GM23338 (cell line): Measurements from ENCODE around the gene STRIP1.

Source experiments
- EZH2 ChIP-seq: fragments of 200-600 bp; sonication (generic); IDR thresholded peaks from one replicate; pipeline ENCODE4 v1.8.0; 2017; ENCODE audit warnings: antibody characterized with exemption, mild to moderate bottlenecking, low read depth; ENCODE audit not compliant: unreplicated experiment
- EZH2phosphoT487 ChIP-seq: fragments of 200-600 bp; sonication (generic); IDR thresholded peaks from one replicate; pipeline ENCODE4 v1.8.1; 2018; ENCODE audit warnings: antibody characterized with exemption; ENCODE audit not compliant: unreplicated experiment
- POLR2AphosphoS5 ChIP-seq: IDR thresholded peaks from 2 replicates; pipeline ENCODE4 v1.6.1; 2016; ENCODE audit warnings: antibody characterized with exemption, low read depth
- TF ChIP-seq, protein P1 (sequence below), 2 experiments: fragments of 200-600 bp in 1 of 2; sonication (generic) in 1 of 2; conservative IDR thresholded peaks; 2 replicates each; pipeline versions ENCODE4 v1.5.1 to v1.6.1; 2016 to 2017; ENCODE audit warnings: antibody characterized with exemption in 2 of 2, low read depth in 2 of 2, mild to moderate bottlenecking in 2 of 2, moderate library complexity in 1 of 2
- TF ChIP-seq, protein P2 (sequence below): IDR thresholded peaks from 2 replicates; pipeline ENCODE4 v1.6.1; 2016; ENCODE audit warnings: antibody characterized with exemption

DNA sequence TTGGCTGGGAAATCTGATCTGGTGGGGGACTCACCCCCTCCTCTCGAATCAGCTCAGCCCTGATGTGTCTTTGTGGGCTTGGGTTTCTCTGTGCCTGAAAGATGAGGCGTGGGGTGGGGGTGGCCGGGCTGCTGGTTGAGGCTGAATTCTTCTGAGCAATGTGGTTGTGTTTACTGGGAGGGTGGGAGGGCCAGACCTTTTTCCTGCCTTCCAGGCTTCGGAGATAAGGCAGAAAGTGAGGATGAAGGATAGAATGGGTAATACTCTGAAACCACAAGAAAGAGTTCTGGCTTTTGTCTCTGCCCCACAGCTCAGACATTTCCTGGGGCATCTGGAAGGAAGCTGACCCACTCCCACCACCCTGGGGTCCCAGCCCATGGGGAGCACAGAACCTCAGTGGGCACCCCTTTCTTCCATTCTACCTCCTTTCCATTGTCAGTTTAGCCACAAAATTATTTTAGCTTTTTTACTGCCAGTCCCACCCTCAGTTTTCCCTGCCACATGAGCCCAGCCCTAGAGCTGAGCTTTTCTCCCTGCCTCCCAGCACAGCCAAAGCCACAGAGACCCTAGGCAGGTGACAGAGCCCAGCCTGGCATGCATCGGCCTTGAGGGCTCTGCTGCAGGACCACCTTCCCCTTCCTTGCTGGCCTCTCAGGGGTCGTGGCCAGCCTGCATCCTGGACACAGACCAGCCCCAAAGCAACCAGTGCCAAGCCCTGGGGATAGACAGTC, 24.9 kb downstream of the STRIP1 start:
- TF ChIP-seq EZH2phosphoT487 (no peak), POLR2AphosphoS5 (no peak), EZH2 (no peak)
- TF ChIP-seq, protein P1, sequence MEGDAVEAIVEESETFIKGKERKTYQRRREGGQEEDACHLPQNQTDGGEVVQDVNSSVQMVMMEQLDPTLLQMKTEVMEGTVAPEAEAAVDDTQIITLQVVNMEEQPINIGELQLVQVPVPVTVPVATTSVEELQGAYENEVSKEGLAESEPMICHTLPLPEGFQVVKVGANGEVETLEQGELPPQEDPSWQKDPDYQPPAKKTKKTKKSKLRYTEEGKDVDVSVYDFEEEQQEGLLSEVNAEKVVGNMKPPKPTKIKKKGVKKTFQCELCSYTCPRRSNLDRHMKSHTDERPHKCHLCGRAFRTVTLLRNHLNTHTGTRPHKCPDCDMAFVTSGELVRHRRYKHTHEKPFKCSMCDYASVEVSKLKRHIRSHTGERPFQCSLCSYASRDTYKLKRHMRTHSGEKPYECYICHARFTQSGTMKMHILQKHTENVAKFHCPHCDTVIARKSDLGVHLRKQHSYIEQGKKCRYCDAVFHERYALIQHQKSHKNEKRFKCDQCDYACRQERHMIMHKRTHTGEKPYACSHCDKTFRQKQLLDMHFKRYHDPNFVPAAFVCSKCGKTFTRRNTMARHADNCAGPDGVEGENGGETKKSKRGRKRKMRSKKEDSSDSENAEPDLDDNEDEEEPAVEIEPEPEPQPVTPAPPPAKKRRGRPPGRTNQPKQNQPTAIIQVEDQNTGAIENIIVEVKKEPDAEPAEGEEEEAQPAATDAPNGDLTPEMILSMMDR (conservative IDR thresholded peaks at IDR 0.05; ENCODE audit: low read depth in 2 of 2): no peak
- TF ChIP-seq, protein P2, sequence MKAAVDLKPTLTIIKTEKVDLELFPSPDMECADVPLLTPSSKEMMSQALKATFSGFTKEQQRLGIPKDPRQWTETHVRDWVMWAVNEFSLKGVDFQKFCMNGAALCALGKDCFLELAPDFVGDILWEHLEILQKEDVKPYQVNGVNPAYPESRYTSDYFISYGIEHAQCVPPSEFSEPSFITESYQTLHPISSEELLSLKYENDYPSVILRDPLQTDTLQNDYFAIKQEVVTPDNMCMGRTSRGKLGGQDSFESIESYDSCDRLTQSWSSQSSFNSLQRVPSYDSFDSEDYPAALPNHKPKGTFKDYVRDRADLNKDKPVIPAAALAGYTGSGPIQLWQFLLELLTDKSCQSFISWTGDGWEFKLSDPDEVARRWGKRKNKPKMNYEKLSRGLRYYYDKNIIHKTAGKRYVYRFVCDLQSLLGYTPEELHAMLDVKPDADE: no peak
